ENCODE results near the gene ATAD3A.

DNA sequence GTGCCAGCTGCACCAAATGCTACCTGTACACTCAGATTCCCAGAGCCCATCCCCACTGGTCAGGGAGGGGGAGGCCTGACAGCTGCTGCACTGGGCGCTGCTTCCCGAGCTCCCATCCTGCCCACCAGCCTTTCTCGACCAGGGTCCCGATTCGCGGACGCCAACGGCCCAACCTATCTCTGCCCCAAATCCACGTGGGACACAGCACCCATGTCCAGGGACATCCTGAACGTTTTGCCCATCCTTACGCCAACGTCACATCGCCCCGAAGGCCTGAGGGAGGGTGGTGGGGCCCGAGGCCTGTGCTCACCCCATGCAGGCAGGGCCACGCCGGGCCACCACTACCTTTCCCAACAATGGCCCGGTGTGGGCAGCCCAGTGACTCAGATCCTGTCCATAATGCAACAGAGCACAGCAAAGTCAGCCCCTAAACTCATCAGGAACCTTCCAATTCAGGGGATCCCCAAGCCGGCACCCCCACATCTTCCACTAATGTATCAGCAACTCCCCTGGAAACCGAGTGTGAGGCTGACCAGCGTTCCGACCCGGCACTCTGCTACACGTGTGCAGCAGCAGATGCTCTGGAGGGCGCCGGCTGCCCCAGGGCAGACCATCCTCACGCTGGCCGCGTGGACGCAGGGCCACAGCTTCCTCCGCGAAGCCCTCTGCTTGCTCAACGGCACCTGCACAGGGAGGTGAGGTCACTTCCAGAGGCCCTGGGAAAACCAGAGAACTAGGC is 39.7 kb downstream of the ATAD3A start:
- TF ChIP-seq, protein P1, sequence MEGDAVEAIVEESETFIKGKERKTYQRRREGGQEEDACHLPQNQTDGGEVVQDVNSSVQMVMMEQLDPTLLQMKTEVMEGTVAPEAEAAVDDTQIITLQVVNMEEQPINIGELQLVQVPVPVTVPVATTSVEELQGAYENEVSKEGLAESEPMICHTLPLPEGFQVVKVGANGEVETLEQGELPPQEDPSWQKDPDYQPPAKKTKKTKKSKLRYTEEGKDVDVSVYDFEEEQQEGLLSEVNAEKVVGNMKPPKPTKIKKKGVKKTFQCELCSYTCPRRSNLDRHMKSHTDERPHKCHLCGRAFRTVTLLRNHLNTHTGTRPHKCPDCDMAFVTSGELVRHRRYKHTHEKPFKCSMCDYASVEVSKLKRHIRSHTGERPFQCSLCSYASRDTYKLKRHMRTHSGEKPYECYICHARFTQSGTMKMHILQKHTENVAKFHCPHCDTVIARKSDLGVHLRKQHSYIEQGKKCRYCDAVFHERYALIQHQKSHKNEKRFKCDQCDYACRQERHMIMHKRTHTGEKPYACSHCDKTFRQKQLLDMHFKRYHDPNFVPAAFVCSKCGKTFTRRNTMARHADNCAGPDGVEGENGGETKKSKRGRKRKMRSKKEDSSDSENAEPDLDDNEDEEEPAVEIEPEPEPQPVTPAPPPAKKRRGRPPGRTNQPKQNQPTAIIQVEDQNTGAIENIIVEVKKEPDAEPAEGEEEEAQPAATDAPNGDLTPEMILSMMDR (IDR thresholded peaks at IDR 0.05; ENCODE audit: low read depth, low read length): no peak
- TF ChIP-seq EZH2phosphoT487 (IDR thresholded peaks at IDR 0.05; ENCODE audit: low read depth): no peak
